NB4 (cell line): ENCODE results near the gene TAAR1.
"Not testable (repeated sequence)": the region's sequence is repeated elsewhere in the genome, so short reads cannot be mapped to it uniquely, and the experiment has no call there.

Experiments
- DNase-seq: peaks from one replicate; pipeline ENCODE4 v3.0.0; 2010; ENCODE audit warnings: low read depth
- H3K4me3 ChIP-seq: one replicate; pipeline ENCODE4 v1.5.1; 2011; ENCODE audit warnings: mild to moderate bottlenecking, low read depth, low read length, moderate library complexity
- CTCF ChIP-seq: IDR thresholded peaks from one replicate; pipeline ENCODE4 v1.5.1; 2012; ENCODE audit warnings: low read depth, low read length
- MAX ChIP-seq: IDR thresholded peaks from 2 replicates; pipeline ENCODE4 v1.6.1; 2011; ENCODE audit warnings: low read depth, low read length
- MYC ChIP-seq: IDR thresholded peaks from 2 replicates; pipeline ENCODE4 v1.6.1; 2011; ENCODE audit warnings: low read depth, low read length
- POLR2A ChIP-seq: IDR thresholded peaks from 2 replicates; pipeline ENCODE4 v1.6.1; 2011; ENCODE audit warnings: mild to moderate bottlenecking; ENCODE audit not compliant: insufficient read length; ENCODE audit errors: extremely low read depth

Gene TAAR1

GRCh38 chr6:132684272-132684671 is 25.3 kb upstream of the TAAR1 start:
- DNase-seq = no peak
- TF ChIP-seq POLR2A = no peak
- no peak for TF ChIP-seq CTCF
- no peak for TF ChIP-seq MAX
- no peak for TF ChIP-seq MYC
- H3K4me3 ChIP-seq = no peak overlapping the region

- no peak overlapping the region for H3K4me3 ChIP-seq
- DNase-seq = peak; percentile 7
- TF ChIP-seq CTCF = no peak
- TF ChIP-seq POLR2A = no peak
- TF ChIP-seq MYC = no peak
- no peak for TF ChIP-seq MAX
Measured at GRCh38 chr6:132683543-132683942, 24.6 kb upstream of the TAAR1 start.

GRCh38 chr6:132679094-132679493 is 20.1 kb upstream of the TAAR1 start:
- DNase-seq, H3K4me3 ChIP-seq: not testable (repeated sequence)

GRCh38 chr6:132675749-132676148 is 16.8 kb upstream of the TAAR1 start:
- peak; percentile 32 for DNase-seq
- no peak for TF ChIP-seq CTCF
- TF ChIP-seq MYC = no peak
- no peak for TF ChIP-seq POLR2A
- no peak for TF ChIP-seq MAX
- no peak overlapping the region for H3K4me3 ChIP-seq

- TF ChIP-seq MAX = no peak
- TF ChIP-seq POLR2A = no peak
- no peak for TF ChIP-seq MYC
- no peak for TF ChIP-seq CTCF
- H3K4me3 ChIP-seq = no peak overlapping the region
- DNase-seq = no peak
Measured at GRCh38 chr6:132675002-132675401, 16.0 kb upstream of the TAAR1 start.

- TF ChIP-seq MAX (no peak), CTCF (no peak)
- peak; percentile 32 for DNase-seq
- H3K4me3 ChIP-seq = no peak overlapping the region
Measured at GRCh38 chr6:132673376-132674094, 14.6 kb upstream of the TAAR1 start.
